GM23338 (cell line): ENCODE results near the gene VOPP1. TPM values are rescaled to one million over a fixed set of nuclear protein-coding genes. Genes with fewer than 3 reads are reported as not detected.

ENCODE experiments used
- ATAC-seq: fragments of 200-7000 bp; cut with Tn5 transposase; 3 replicates; pipeline ENCODE4 v1.9.1; 2020
- DNase-seq: peaks from one replicate; pipeline ENCODE4 v3.0.0-alpha.2; 2015; ENCODE audit warnings: low spot score
- H2AFZ ChIP-seq: fragments of 200-600 bp; sonication (generic); 2 replicates; pipeline ENCODE4 v1.8.0; 2016; ENCODE audit warnings: antibody characterized with exemption, mild to moderate bottlenecking, moderate library complexity
- H3F3A ChIP-seq: fragments of 200-600 bp; sonication (generic); replicated peaks from 2 replicates; pipeline ENCODE4 v1.8.0; 2017; ENCODE audit warnings: antibody characterized with exemption, mixed run types, low read depth
- H3K27ac ChIP-seq: fragments of 200-600 bp; sonication (generic); 2 replicates; pipeline ENCODE4 v1.6.1; 2016; ENCODE audit warnings: low read depth
- H3K27me3 ChIP-seq: fragments of 200-600 bp; sonication (generic); 2 replicates; pipeline ENCODE4 v1.8.0; 2016; ENCODE audit warnings: mild to moderate bottlenecking, mixed run types, moderate library complexity; ENCODE audit not compliant: insufficient read depth
- H3K36me3 ChIP-seq: fragments of 200-600 bp; sonication (generic); 2 replicates; pipeline ENCODE4 v1.8.0; 2016; ENCODE audit warnings: mild to moderate bottlenecking; ENCODE audit not compliant: insufficient read depth
- H3K4me1 ChIP-seq: fragments of 200-600 bp; sonication (generic); 2 replicates; pipeline ENCODE4 v1.8.0; 2016; ENCODE audit warnings: mild to moderate bottlenecking, moderate library complexity; ENCODE audit not compliant: insufficient read depth
- H3K4me2 ChIP-seq: fragments of 200-600 bp; sonication (generic); 2 replicates; pipeline ENCODE4 v1.7.1; 2017; ENCODE audit warnings: mixed run types
- H3K4me3 ChIP-seq: fragments of 200-600 bp; sonication (generic); 2 replicates; pipeline ENCODE4 v1.6.1; 2016; ENCODE audit warnings: mixed run types
- H3K79me2 ChIP-seq: fragments of 200-600 bp; sonication (generic); replicated peaks from 2 replicates; pipeline ENCODE4 v1.8.0; 2017; ENCODE audit warnings: mild to moderate bottlenecking; ENCODE audit not compliant: insufficient read depth
- H3K9me2 ChIP-seq: fragments of 200-600 bp; sonication (generic); 2 replicates; pipeline ENCODE4 v1.8.0; 2017; ENCODE audit not compliant: insufficient read depth
- H4K20me1 ChIP-seq: fragments of 200-600 bp; sonication (generic); replicated peaks from 2 replicates; pipeline ENCODE4 v1.8.0; 2017; ENCODE audit warnings: mild to moderate bottlenecking; ENCODE audit not compliant: insufficient read depth
- H3K27ac Mint-ChIP-seq: 2 replicates; pipeline ENCODE4 v1.8.0; 2020; ENCODE audit warnings: inconsistent platforms, mild to moderate bottlenecking, moderate library complexity, mixed read lengths
- H3K27me3 Mint-ChIP-seq: 3 replicates; pipeline ENCODE4 v1.8.0; 2022; ENCODE audit warnings: low read depth, mild to moderate bottlenecking, moderate library complexity, mixed read lengths, inconsistent platforms; ENCODE audit not compliant: insufficient read depth, poor library complexity
- H3K36me3 Mint-ChIP-seq: 3 replicates; pipeline ENCODE4 v1.8.0; 2021; ENCODE audit warnings: low read depth, mild to moderate bottlenecking, inconsistent platforms, moderate library complexity, mixed read lengths
- H3K4me1 Mint-ChIP-seq: 3 replicates; pipeline ENCODE4 v1.8.0; 2020; ENCODE audit warnings: mild to moderate bottlenecking, inconsistent platforms, mixed read lengths
- H3K4me3 Mint-ChIP-seq: 3 replicates; pipeline ENCODE4 v1.8.0; 2021; ENCODE audit warnings: moderate library complexity, mild to moderate bottlenecking, inconsistent platforms, mixed read lengths
- H3K9me3 Mint-ChIP-seq: 3 replicates; pipeline ENCODE4 v1.8.0; 2020; ENCODE audit warnings: moderate library complexity, mild to moderate bottlenecking, inconsistent platforms, mixed read lengths
- CTCF ChIP-seq, 2 experiments: fragments of 200-600 bp in 1 of 2; sonication (generic) in 1 of 2; conservative IDR thresholded peaks; 2 replicates each; pipeline versions ENCODE4 v1.5.1 to v1.6.1; 2016 to 2017; ENCODE audit warnings: antibody characterized with exemption in 2 of 2, low read depth in 2 of 2, mild to moderate bottlenecking in 2 of 2, moderate library complexity in 1 of 2
- POLR2AphosphoS5 ChIP-seq: IDR thresholded peaks from 2 replicates; pipeline ENCODE4 v1.6.1; 2016; ENCODE audit warnings: antibody characterized with exemption, low read depth
- ZNF462 ChIP-seq: fragments of 250-450 bp; sonication (Bioruptor Pico); IDR thresholded peaks from 2 replicates; pipeline ENCODE4 v1.5.0; 2020; ENCODE audit warnings: mild to moderate bottlenecking, moderate library complexity
- polyA plus RNA-seq: library from polyadenylated mRNA; unstranded; fragments of >200 nt; fragmentation: Nextera tagmentation; extraction: Ambion mirVana; gene quantifications from 2 replicates; pipeline ENCODE4 v1.2.1, GENCODE V29; 2016
- total RNA-seq: library from RNA; depleted of rRNA; stranded (reverse); fragments of >200 nt; shearing (Covaris generic); gene quantifications from 2 replicates; pipeline ENCODE4 v1.2.3, GENCODE V29; 2014

VOPP1 gene
- total and polyA plus RNA-seq, 2 experiments from 2014 or later, result 28.2 to 73.7 TPM

GRCh38 chr7:55575733-55576132 is 3.4 kb upstream of the VOPP1 start:
- Histone ChIP-seq H4K20me1 (no peaks in the 10 kb centered on the region; the same call in 1 of the 2 replicates), H2AFZ (no peak overlapping the region), H3K9me2 (no peaks in the 10 kb centered on the region), H3K36me3 (no peaks in the 10 kb centered on the region), H3K27me3 (peaks cover 21% of the 10 kb centered on the region), H3K79me2 (peaks cover 12% of the 10 kb centered on the region), H3K4me2 (no peak overlapping the region), H3F3A (peaks cover 4% of the 10 kb centered on the region), H3K4me3 (no peak overlapping the region), H3K27ac (no peak overlapping the region), H3K4me1 (peaks cover 20% of the 10 kb centered on the region)
- ATAC-seq (no peak), DNase-seq (no peak)
- H3K4me1 Mint-ChIP-seq, result peaks cover 19% of the 10 kb centered on the region
- no peak for TF ChIP-seq ZNF462 (CRISPR knock-in tag)
- peaks cover 3% of the 10 kb centered on the region; the same call in 1 of the 3 replicates for H3K36me3 Mint-ChIP-seq
- H3K27ac Mint-ChIP-seq, result no peak overlapping the region
- peaks cover 18% of the 10 kb centered on the region for H3K27me3 Mint-ChIP-seq
- H3K9me3 Mint-ChIP-seq, result no peaks in the 10 kb centered on the region
- H3K4me3 Mint-ChIP-seq, result no peak overlapping the region

DNA sequence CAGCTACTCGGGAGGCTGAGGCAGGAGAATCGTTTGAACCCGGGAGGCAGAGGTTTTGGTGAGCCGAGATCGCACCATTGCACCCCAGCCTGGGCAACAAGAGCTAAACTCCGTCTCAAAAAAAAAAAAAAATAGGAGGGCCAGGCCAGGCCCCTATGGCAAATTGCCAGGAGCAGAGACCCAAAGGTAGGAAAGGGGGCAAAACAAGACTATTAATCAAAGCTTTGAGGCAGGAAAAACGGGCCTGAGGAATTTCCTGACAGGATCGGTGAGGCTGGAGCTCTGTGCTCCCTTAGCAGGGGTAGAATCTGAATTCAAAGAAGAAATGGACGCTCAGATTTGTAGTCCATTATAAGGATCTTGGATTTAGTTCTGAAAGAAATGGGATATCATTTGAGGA is 2.8 kb upstream of the VOPP1 start:
- no peaks in the 10 kb centered on the region for H3K36me3 ChIP-seq
- H3K4me3 Mint-ChIP-seq, result no peak overlapping the region
- no peak overlapping the region for H3K4me2 ChIP-seq
- no peak overlapping the region for H3K27ac Mint-ChIP-seq
- TF ChIP-seq CTCF (conservative IDR thresholded peaks at IDR 0.05; ENCODE audit: low read depth in 2 of 2) (no peak), POLR2AphosphoS5 (no peak)
- peaks cover 21% of the 10 kb centered on the region for H3K27me3 ChIP-seq
- H3K4me1 ChIP-seq, result peaks cover 27% of the 10 kb centered on the region
- H4K20me1 ChIP-seq, result no peaks in the 10 kb centered on the region; the same call in 1 of the 2 replicates
- DNase-seq, result no peak
- H3K4me3 ChIP-seq, result no peak overlapping the region
- no peak for ATAC-seq
- no peaks in the 10 kb centered on the region for H3K9me3 Mint-ChIP-seq
- no peaks in the 10 kb centered on the region for H3K9me2 ChIP-seq
- H3F3A ChIP-seq, result peaks cover 4% of the 10 kb centered on the region
- peaks cover 19% of the 10 kb centered on the region for H3K79me2 ChIP-seq
- H3K36me3 Mint-ChIP-seq, result peaks cover 3% of the 10 kb centered on the region; the same call in 1 of the 3 replicates
- peaks cover 18% of the 10 kb centered on the region for H3K27me3 Mint-ChIP-seq
- no peak overlapping the region for H2AFZ ChIP-seq
- no peak overlapping the region for H3K27ac ChIP-seq
- H3K4me1 Mint-ChIP-seq, result peaks cover 25% of the 10 kb centered on the region
